ENCODE measurements around the gene LYRM9. TPM values are rescaled to one million over a fixed set of nuclear protein-coding genes. Genes with fewer than 3 reads are reported as not detected.
"Not testable (repeated sequence)": the region's sequence is repeated elsewhere in the genome, so short reads cannot be mapped to it uniquely, and the experiment has no call there.

Gene LYRM9
- total RNA-seq, 1 donor from 2014 or later, result 3.5 TPM

DNA sequence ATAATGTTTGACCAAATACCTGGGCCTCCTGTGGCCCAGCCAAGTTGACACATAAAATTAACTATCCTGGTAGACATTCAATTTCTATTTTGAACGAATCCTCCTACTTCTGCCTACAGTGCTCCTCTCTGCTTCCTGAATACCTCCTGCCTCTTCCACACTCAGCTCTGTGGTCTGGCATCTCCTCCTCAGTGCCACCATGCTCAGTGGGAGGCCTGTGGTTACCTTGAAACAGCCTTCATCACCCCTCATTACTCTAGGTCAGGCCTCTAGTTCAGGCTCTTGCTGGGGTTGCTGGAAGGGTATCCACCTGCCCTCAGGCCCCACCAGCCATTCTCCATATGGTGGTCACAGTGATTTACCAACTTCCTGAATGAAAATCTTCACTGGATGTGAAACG is 5.1 kb downstream of the LYRM9 start:
- FAIRE-seq (no peak), DNase-seq (ENCODE audit: low read depth) (no peak)
- no peaks in the 10 kb centered on the region for H3K27me3 ChIP-seq (ENCODE audit: insufficient read depth, low read length)
- peaks cover 3% of the 10 kb centered on the region for H3K4me1 ChIP-seq (ENCODE audit: insufficient read depth, low read length)
- H3K9me3 Mint-ChIP-seq (ENCODE audit: unreplicated experiment), result peaks cover 4% of the 10 kb centered on the region
- H3K4me1 Mint-ChIP-seq (ENCODE audit: low read depth, unreplicated experiment), result peaks cover 13% of the 10 kb centered on the region
- no peak overlapping the region for H3K4me3 ChIP-seq (ENCODE audit: insufficient read depth, low read depth, low read length)
- H3K9ac ChIP-seq (ENCODE audit: low read length), result no peak overlapping the region
- no peak overlapping the region for H3K27ac ChIP-seq (ENCODE audit: low read depth, low read length)
- no peak overlapping the region for H3K27ac Mint-ChIP-seq (ENCODE audit: unreplicated experiment)
- H4K20me1 ChIP-seq (ENCODE audit: insufficient read depth, low read length), result no peaks in the 10 kb centered on the region
- TF ChIP-seq EZH2 (IDR thresholded peaks at IDR 0.05; ENCODE audit: insufficient read depth, low read length), result no peak
- TF ChIP-seq, protein P1, sequence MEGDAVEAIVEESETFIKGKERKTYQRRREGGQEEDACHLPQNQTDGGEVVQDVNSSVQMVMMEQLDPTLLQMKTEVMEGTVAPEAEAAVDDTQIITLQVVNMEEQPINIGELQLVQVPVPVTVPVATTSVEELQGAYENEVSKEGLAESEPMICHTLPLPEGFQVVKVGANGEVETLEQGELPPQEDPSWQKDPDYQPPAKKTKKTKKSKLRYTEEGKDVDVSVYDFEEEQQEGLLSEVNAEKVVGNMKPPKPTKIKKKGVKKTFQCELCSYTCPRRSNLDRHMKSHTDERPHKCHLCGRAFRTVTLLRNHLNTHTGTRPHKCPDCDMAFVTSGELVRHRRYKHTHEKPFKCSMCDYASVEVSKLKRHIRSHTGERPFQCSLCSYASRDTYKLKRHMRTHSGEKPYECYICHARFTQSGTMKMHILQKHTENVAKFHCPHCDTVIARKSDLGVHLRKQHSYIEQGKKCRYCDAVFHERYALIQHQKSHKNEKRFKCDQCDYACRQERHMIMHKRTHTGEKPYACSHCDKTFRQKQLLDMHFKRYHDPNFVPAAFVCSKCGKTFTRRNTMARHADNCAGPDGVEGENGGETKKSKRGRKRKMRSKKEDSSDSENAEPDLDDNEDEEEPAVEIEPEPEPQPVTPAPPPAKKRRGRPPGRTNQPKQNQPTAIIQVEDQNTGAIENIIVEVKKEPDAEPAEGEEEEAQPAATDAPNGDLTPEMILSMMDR (IDR thresholded peaks at IDR 0.05; ENCODE audit: insufficient read depth, low read depth, low read length), result no peak
- no peaks in the 10 kb centered on the region for H3K79me2 ChIP-seq (ENCODE audit: insufficient read depth, low read length)
- H3K4me3 Mint-ChIP-seq (ENCODE audit: unreplicated experiment), result no peak overlapping the region
- H2AFZ ChIP-seq (ENCODE audit: low read depth, low read length), result no peak overlapping the region
- no peaks in the 10 kb centered on the region for H3K9me3 ChIP-seq (ENCODE audit: insufficient read depth, low read depth, low read length)
- H3K36me3 Mint-ChIP-seq (ENCODE audit: low read depth, unreplicated experiment), result peaks cover 2% of the 10 kb centered on the region
- no peak overlapping the region for H3K4me2 ChIP-seq (ENCODE audit: low read length)
- no peaks in the 10 kb centered on the region for H3K36me3 ChIP-seq (ENCODE audit: insufficient read depth, low read length)
- peaks cover 6% of the 10 kb centered on the region for H3K27me3 Mint-ChIP-seq (ENCODE audit: low read depth, unreplicated experiment)

DNA sequence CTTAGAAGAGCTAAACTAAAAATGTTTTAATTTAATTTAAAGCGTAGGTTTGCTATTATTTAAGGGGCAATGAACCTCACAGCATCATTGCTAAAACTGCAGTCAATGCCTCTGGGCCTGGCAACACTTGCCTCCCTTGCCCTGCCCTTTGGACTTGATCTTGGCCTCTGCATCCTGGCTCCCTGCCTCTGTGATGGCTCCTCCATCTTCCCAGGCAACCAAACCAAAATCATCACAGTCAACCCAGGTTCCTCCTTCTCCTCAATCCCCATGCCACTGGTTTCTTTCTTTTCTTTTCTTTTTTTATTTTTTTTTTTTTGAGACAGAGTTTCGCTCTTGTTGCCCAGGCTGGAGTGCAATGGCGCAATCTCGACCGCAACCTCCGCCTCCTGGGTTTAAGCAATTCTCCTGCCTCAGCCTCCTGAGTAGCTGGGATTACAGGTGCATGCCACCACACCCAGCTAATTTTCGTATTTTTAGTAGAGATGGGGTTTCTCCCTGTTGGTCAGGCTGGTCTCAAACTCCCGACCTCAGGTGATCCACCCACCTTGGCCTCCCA is 6.7 kb downstream of the LYRM9 start:
- not testable (repeated sequence) for H3K36me3 ChIP-seq (ENCODE audit: insufficient read depth, low read length); H3K27ac ChIP-seq (ENCODE audit: low read depth, low read length); H3K4me2 ChIP-seq (ENCODE audit: low read length); H2AFZ ChIP-seq (ENCODE audit: low read depth, low read length); H3K27ac Mint-ChIP-seq (ENCODE audit: unreplicated experiment); H3K4me3 ChIP-seq (ENCODE audit: insufficient read depth, low read depth, low read length); H3K4me1 Mint-ChIP-seq (ENCODE audit: low read depth, unreplicated experiment); DNase-seq (ENCODE audit: low read depth); H3K36me3 Mint-ChIP-seq (ENCODE audit: low read depth, unreplicated experiment); H3K9me3 ChIP-seq (ENCODE audit: insufficient read depth, low read depth, low read length); H3K79me2 ChIP-seq (ENCODE audit: insufficient read depth, low read length); H3K4me3 Mint-ChIP-seq (ENCODE audit: unreplicated experiment); H3K9me3 Mint-ChIP-seq (ENCODE audit: unreplicated experiment); FAIRE-seq; H3K27me3 Mint-ChIP-seq (ENCODE audit: low read depth, unreplicated experiment); H3K9ac ChIP-seq (ENCODE audit: low read length); H3K27me3 ChIP-seq (ENCODE audit: insufficient read depth, low read length); H3K4me1 ChIP-seq (ENCODE audit: insufficient read depth, low read length); H4K20me1 ChIP-seq (ENCODE audit: insufficient read depth, low read length)

DNA sequence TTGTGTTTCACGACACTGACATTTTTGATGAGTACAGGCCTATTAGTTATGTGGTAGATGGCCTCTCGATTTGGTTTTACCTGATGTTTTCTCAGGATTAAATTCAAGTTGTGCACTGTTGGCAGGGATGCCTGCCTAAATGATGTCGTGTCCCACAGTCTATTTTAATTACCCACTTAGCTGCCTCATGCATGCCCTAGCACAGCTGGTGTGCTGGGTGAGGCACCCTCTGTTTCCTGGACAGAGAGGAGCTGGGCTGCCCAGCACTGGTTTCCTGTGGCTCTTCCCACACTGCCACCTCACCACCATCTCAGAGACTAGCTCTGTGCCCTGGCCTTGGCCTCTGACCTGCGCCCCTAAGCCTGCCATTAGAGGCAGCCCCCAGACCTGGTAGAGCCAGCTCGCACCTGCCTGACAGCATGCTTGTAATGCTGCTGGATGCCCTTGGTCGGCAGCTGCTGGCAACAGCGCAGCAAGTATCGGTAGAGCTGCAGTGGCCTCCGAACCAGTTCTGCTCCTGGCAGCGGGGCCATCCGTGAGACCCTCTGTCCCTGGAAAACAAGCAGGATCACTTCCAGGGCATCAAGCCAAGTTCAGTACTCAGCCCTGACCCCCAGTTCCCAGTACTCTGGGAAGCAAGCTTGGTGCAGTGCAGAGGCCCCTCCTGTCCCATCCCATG is 10.9 kb downstream of the LYRM9 start:
- H3K27ac Mint-ChIP-seq (ENCODE audit: unreplicated experiment), result no peak overlapping the region
- no peaks in the 10 kb centered on the region for H3K27me3 ChIP-seq (ENCODE audit: insufficient read depth, low read length)
- H4K20me1 ChIP-seq (ENCODE audit: insufficient read depth, low read length), result no peaks in the 10 kb centered on the region
- DNase-seq (ENCODE audit: low read depth) (no peak), FAIRE-seq (no peak)
- no peak overlapping the region for H3K9ac ChIP-seq (ENCODE audit: low read length)
- TF ChIP-seq, protein P1 (IDR thresholded peaks at IDR 0.05; ENCODE audit: insufficient read depth, low read depth, low read length), result no peak
- TF ChIP-seq EZH2 (IDR thresholded peaks at IDR 0.05; ENCODE audit: insufficient read depth, low read length), result no peak
- H3K4me3 ChIP-seq (ENCODE audit: insufficient read depth, low read depth, low read length), result no peak overlapping the region
- no peaks in the 10 kb centered on the region for H3K36me3 ChIP-seq (ENCODE audit: insufficient read depth, low read length)
- H3K27me3 Mint-ChIP-seq (ENCODE audit: low read depth, unreplicated experiment), result peaks cover 14% of the 10 kb centered on the region
- H3K36me3 Mint-ChIP-seq (ENCODE audit: low read depth, unreplicated experiment), result peaks cover 2% of the 10 kb centered on the region
- no peak overlapping the region for H3K4me2 ChIP-seq (ENCODE audit: low read length)
- H3K4me1 Mint-ChIP-seq (ENCODE audit: low read depth, unreplicated experiment), result no peaks in the 10 kb centered on the region
- no peak overlapping the region for H2AFZ ChIP-seq (ENCODE audit: low read depth, low read length)
- no peak overlapping the region for H3K27ac ChIP-seq (ENCODE audit: low read depth, low read length)
- peaks cover 4% of the 10 kb centered on the region for H3K9me3 Mint-ChIP-seq (ENCODE audit: unreplicated experiment)
- H3K9me3 ChIP-seq (ENCODE audit: insufficient read depth, low read depth, low read length), result no peaks in the 10 kb centered on the region
- H3K79me2 ChIP-seq (ENCODE audit: insufficient read depth, low read length), result no peaks in the 10 kb centered on the region
- H3K4me1 ChIP-seq (ENCODE audit: insufficient read depth, low read length), result no peaks in the 10 kb centered on the region
- H3K4me3 Mint-ChIP-seq (ENCODE audit: unreplicated experiment), result no peak overlapping the region
